GM12878 (cell line): Measurements from ENCODE around the gene GAP43. TPM values are rescaled to one million over a fixed set of nuclear protein-coding genes. Genes with fewer than 3 reads are reported as not detected.

Experiments used
- ATAC-seq: fragments of 200-7000 bp; cut with Tn5 transposase; 3 replicates; pipeline ENCODE4 v1.9.1; 2020; ENCODE audit warnings: mild to moderate bottlenecking, moderate library complexity
- BruUV-seq: library from RNA; stranded (reverse); fragments of 400-500 nt; replicated peaks from 2 replicates; lab custom pipeline; 2021; lab: Mats Ljungman, UMichigan
- CTCF ChIA-PET: fragments of 300-600 bp; sonication (Branson Sonifier 250); formaldehyde crosslinking; extraction: SDS; loops from one replicate; lab custom pipeline; 2021; ENCODE audit warnings: inconsistent platforms; lab: Yijun Ruan, JAX
- POLR2A ChIA-PET: fragments of 350-600 bp; formaldehyde crosslinking; extraction: SDS; loops from one replicate; lab custom pipeline; 2021; ENCODE audit warnings: inconsistent platforms; lab: Charles Lee
- RAD21 ChIA-PET: fragments of 300-600 bp; sonication (Branson Sonifier 250); formaldehyde crosslinking; loops from one replicate; lab custom pipeline; 2023; ENCODE audit warnings: antibody characterized with exemption; ENCODE audit not compliant: unreplicated experiment; lab: Charles Lee
- SMC1A ChIA-PET: fragments of 300-600 bp; sonication (Branson Sonifier 250); formaldehyde crosslinking; loops from one replicate; lab custom pipeline; 2023; ENCODE audit not compliant: unreplicated experiment, uncharacterized antibody; lab: Charles Lee
- DNase-seq: peaks from one replicate; pipeline ENCODE4 v3.0.0-alpha.2; 2011; ENCODE audit warnings: low read depth, low spot score
- FAIRE-seq: peaks from 3 replicates; lab custom pipeline; 2011; peaks lifted over from hg19 to GRCh38; lab: Jason Lieb, UNC
- H2AFZ ChIP-seq: 2 replicates; pipeline ENCODE4 v1.6.0; 2011; ENCODE audit warnings: low read depth, low read length, control low read depth; ENCODE audit not compliant: control insufficient read depth
- H3K27ac ChIP-seq: 2 replicates; pipeline ENCODE4 v1.5.1; 2011; ENCODE audit warnings: control low read depth; ENCODE audit not compliant: control insufficient read depth, insufficient read depth
- H3K27me3 ChIP-seq, 2 experiments: replicated peaks in 1 of 2; 2 replicates each; pipeline versions ENCODE4 v1.6.0 to v1.6.1; 2011; ENCODE audit warnings: low read length in 1 of 2; ENCODE audit not compliant: control insufficient read depth in 2 of 2, insufficient read depth in 2 of 2
- H3K36me3 ChIP-seq, 2 experiments: 2 replicates each; pipeline ENCODE4 v1.5.1; 2011; ENCODE audit warnings: low read length in 1 of 2; ENCODE audit not compliant: control insufficient read depth in 2 of 2, insufficient read depth in 2 of 2
- H3K4me1 ChIP-seq: 2 replicates; pipeline ENCODE4 v1.6.1; 2011; ENCODE audit warnings: mild to moderate bottlenecking, low read length, moderate library complexity, mixed read lengths; ENCODE audit not compliant: control insufficient read depth, insufficient read depth
- H3K4me2 ChIP-seq: 2 replicates; pipeline ENCODE4 v1.6.0; 2011; ENCODE audit warnings: control low read depth; ENCODE audit not compliant: control insufficient read depth, insufficient read depth
- H3K4me3 ChIP-seq: fragments of 200-600 bp; sonication (generic); 2 replicates; pipeline ENCODE4 v1.5.1; 2016
- H3K79me2 ChIP-seq: 2 replicates; pipeline ENCODE4 v1.6.0; 2011; ENCODE audit warnings: low read length; ENCODE audit not compliant: control insufficient read depth, insufficient read depth
- H3K9ac ChIP-seq: 2 replicates; pipeline ENCODE4 v1.8.0; 2011; ENCODE audit warnings: low read length, control low read depth, mixed read lengths; ENCODE audit not compliant: control insufficient read depth, insufficient read depth
- H3K9me3 ChIP-seq: replicated peaks from 3 replicates; pipeline ENCODE4 v1.5.1; 2011; ENCODE audit warnings: mild to moderate bottlenecking, low read length; ENCODE audit not compliant: control insufficient read depth, insufficient read depth
- H4K20me1 ChIP-seq: 2 replicates; pipeline ENCODE4 v1.6.0; 2011; ENCODE audit not compliant: control insufficient read depth, insufficient read depth
- BRCA1 ChIP-seq: IDR thresholded peaks from 2 replicates; pipeline ENCODE4 v1.6.1; 2011; ENCODE audit warnings: low read depth, low read length, improper control_type of control experiment
- EED ChIP-seq: sonication (generic); IDR thresholded peaks from 2 replicates; pipeline ENCODE4 v1.6.1; 2016; ENCODE audit warnings: antibody characterized with exemption, low read depth
- ESRRA ChIP-seq: IDR thresholded peaks from 2 replicates; pipeline ENCODE4 v1.6.1; 2012; ENCODE audit warnings: mild to moderate bottlenecking, low read length, improper control_type of control experiment
- MLLT1 ChIP-seq: fragments of 450-650 bp; IDR thresholded peaks from 2 replicates; pipeline ENCODE4 v1.6.1; 2016; ENCODE audit warnings: mild to moderate bottlenecking
- PAX8 ChIP-seq: fragments of 450-650 bp; IDR thresholded peaks from 2 replicates; pipeline ENCODE4 v1.6.1; 2017; ENCODE audit warnings: mild to moderate bottlenecking, moderate library complexity
- RCOR1 ChIP-seq: conservative IDR thresholded peaks from 2 replicates; pipeline ENCODE4 v1.6.1; 2012; ENCODE audit warnings: low read depth, low read length, improper control_type of control experiment
- SMC3 ChIP-seq: IDR thresholded peaks from 2 replicates; pipeline ENCODE4 v1.6.1; 2011; ENCODE audit warnings: low read length, improper control_type of control experiment, borderline replicate concordance
- USF2 ChIP-seq: IDR thresholded peaks from 2 replicates; pipeline ENCODE4 v1.6.1; 2011; ENCODE audit warnings: low read depth, low read length, improper control_type of control experiment, borderline replicate concordance
- in situ Hi-C: fragments of 300-500 bp; cut with MboI; formaldehyde crosslinking; loops from 9 replicates; pipeline ENCODE4 v1.14.3; 2018; ENCODE audit warnings: mixed read lengths
- intact Hi-C: fragments of 100-400 bp; cut with micrococcal nuclease; formaldehyde crosslinking; loops from one replicate; pipeline ENCODE4 v1.14.2; 2022; ENCODE audit not compliant: unreplicated experiment
- polyA plus RNA-seq, 11 experiments: library from polyadenylated mRNA; depleted of rRNA in 4 of 11; unstranded in 6 of 11; stranded (reverse) in 5 of 11; fragments of >200 nt; fragmentation: Nextera tagmentation in 4 of 11; fragmentation: Illumina TruSeq in 1 of 11; extraction: Ambion mirVana in 4 of 11; extraction: Trizol in 1 of 11; gene quantifications; 1 replicate in 1 of 11; 2 replicates in 10 of 11; pipeline versions ENCODE4 v1.2.1 to v1.2.3, GENCODE V29; 2011 to 2016; ENCODE audit warnings: inconsistent platforms in 2 of 11, missing spikeins in 2 of 11, low read depth in 1 of 11
- total RNA-seq, 4 experiments: library from RNA; depleted of rRNA in 3 of 4; stranded (reverse); fragments of >200 nt in 3 of 4; fragmentation: Illumina TruSeq in 1 of 4; extraction: Trizol in 1 of 4; gene quantifications; 2 replicates each; pipeline versions ENCODE4 v1.2.1 to v1.2.3, GENCODE V29; 2013 to 2021
- TF ChIP-seq, protein P1 (sequence below): fragments of 450-650 bp; IDR thresholded peaks from 2 replicates; pipeline ENCODE4 v1.6.1; 2017; ENCODE audit warnings: antibody characterized with exemption, mild to moderate bottlenecking, moderate library complexity

GAP43 gene
- total and polyA plus RNA-seq, 10 of the 15 experiments (the other 5 are each of a cell fraction or from before 2014, with no cell fraction given) = 0.06 to 0.16 TPM; not detected in 8

GRCh38 chr3:115667738-115668065 lies 44.4 kb downstream of the GAP43 start:
- POLR2A ChIA-PET = interaction anchor here (0.9 kb wide), 1 partner anchor 589 kb away, joined by 4 read pairs; no protein-coding TSS in a partner anchor
- peak; percentile 76 for ATAC-seq
- no peak overlapping the region for H3K27ac ChIP-seq
- H3K9me3 ChIP-seq = no peaks in the 10 kb centered on the region
- no peaks in the 10 kb centered on the region for H3K79me2 ChIP-seq
- no peak for TF ChIP-seq ESRRA
- TF ChIP-seq BRCA1 = no peak
- no peaks in the 10 kb centered on the region; a peak in 1 of 4 replicates for H3K27me3 ChIP-seq
- FAIRE-seq = no peak
- H3K36me3 ChIP-seq = no peaks in the 10 kb centered on the region
- H3K4me1 ChIP-seq = no peaks in the 10 kb centered on the region
- no peak overlapping the region for H3K4me3 ChIP-seq
- no peak overlapping the region for H3K4me2 ChIP-seq
- no peak overlapping the region for H2AFZ ChIP-seq
- no peak overlapping the region for H3K9ac ChIP-seq
- CTCF ChIA-PET = interaction anchor here (0.7 kb wide), 1 partner anchor 41 kb away, joined by 3 read pairs; no protein-coding TSS in a partner anchor
- H4K20me1 ChIP-seq = no peaks in the 10 kb centered on the region
- intact Hi-C loops = no loop called here
- RAD21 ChIA-PET = interaction anchor here (1.2 to 1.7 kb wide), 2 partner anchors 8 to 26 kb away, joined by 3 to 4 read pairs; no protein-coding TSS in a partner anchor
- DNase-seq = no peak
- in situ Hi-C loops = no loop called here
- no TSS peak for BruUV-seq
- SMC1A ChIA-PET = interaction anchor here (3.8 kb wide), 1 partner anchor 9 kb away, joined by 10 read pairs; no protein-coding TSS in a partner anchor

DNA sequence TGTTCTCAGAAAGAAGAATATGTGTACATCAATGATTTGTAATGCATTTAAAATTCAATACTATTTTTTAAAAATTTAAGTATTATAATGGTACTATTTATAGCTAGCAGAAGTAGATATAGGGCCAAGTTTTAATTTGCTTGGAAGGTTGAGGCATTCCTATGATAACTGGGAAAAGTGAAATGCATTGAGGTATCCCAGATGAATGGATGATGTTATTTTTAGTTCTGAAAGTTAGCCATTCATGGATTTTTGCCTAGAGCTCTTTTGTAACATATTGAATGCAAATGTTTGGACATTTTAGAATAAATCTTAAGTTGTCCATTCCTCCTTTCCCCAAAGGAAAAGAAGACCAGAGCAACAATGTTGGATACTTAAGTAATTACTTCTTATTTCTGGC lies 47.6 kb downstream of the GAP43 start:
- Histone ChIP-seq H3K27me3 (no peaks in the 10 kb centered on the region; a peak in 2 of 4 replicates), H2AFZ (no peak overlapping the region), H3K4me3 (no peak overlapping the region), H3K9ac (no peak overlapping the region), H3K79me2 (no peaks in the 10 kb centered on the region), H3K4me2 (no peak overlapping the region), H3K9me3 (no peaks in the 10 kb centered on the region), H4K20me1 (no peaks in the 10 kb centered on the region), H3K27ac (no peak overlapping the region), H3K36me3 (no peaks in the 10 kb centered on the region), H3K4me1 (no peaks in the 10 kb centered on the region)
- DNase-seq (no peak), ATAC-seq (no peak), FAIRE-seq (no peak)
- ChIA-PET POLR2A (no interaction called here), SMC1A (interaction anchor here (0.8 to 0.9 kb wide), 2 partner anchors 526 to 844 kb away, joined by 3 read pairs; no protein-coding TSS in a partner anchor), CTCF (interaction anchor here (1.6 kb wide), 1 partner anchor 17 kb away, joined by 5 read pairs; no protein-coding TSS in a partner anchor), RAD21 (no interaction called here)
- intact Hi-C loops = no loop called here
- BruUV-seq = no TSS peak
- in situ Hi-C loops = no loop called here
- TF ChIP-seq MLLT1 (no peak), PAX8 (no peak), USF2 (no peak), SMC3 (no peak), RCOR1 (no peak), EED (no peak)
- TF ChIP-seq, protein P1, sequence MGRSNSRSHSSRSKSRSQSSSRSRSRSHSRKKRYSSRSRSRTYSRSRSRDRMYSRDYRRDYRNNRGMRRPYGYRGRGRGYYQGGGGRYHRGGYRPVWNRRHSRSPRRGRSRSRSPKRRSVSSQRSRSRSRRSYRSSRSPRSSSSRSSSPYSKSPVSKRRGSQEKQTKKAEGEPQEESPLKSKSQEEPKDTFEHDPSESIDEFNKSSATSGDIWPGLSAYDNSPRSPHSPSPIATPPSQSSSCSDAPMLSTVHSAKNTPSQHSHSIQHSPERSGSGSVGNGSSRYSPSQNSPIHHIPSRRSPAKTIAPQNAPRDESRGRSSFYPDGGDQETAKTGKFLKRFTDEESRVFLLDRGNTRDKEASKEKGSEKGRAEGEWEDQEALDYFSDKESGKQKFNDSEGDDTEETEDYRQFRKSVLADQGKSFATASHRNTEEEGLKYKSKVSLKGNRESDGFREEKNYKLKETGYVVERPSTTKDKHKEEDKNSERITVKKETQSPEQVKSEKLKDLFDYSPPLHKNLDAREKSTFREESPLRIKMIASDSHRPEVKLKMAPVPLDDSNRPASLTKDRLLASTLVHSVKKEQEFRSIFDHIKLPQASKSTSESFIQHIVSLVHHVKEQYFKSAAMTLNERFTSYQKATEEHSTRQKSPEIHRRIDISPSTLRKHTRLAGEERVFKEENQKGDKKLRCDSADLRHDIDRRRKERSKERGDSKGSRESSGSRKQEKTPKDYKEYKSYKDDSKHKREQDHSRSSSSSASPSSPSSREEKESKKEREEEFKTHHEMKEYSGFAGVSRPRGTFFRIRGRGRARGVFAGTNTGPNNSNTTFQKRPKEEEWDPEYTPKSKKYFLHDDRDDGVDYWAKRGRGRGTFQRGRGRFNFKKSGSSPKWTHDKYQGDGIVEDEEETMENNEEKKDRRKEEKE = no peak
